ENCODE results near the gene ANKRD45.

Gene ANKRD45

GRCh38 chr1:173573596-173573995 is 96.1 kb downstream of the ANKRD45 start:
- TF ChIP-seq REST (IDR thresholded peaks at IDR 0.05; ENCODE audit: insufficient replicate concordance, low read depth) (no peak), CTCF (IDR thresholded peaks at IDR 0.05; ENCODE audit: insufficient read depth, low read length) (no peak), GABPA (IDR thresholded peaks at IDR 0.05; ENCODE audit: low read depth) (no peak), POLR2AphosphoS5 (IDR thresholded peaks at IDR 0.05; ENCODE audit: low read depth) (no peak), SPI1 (IDR thresholded peaks at IDR 0.05; ENCODE audit: borderline replicate concordance, low read depth) (no peak)

GRCh38 chr1:173572201-173572873 is 97.3 kb downstream of the ANKRD45 start:
- Histone ChIP-seq H3K4me3 (replicated peaks; ENCODE audit: insufficient read depth, low read length) (no peak overlapping the region), H3K27ac (replicated peaks) (no peak overlapping the region), H3K27me3 (ENCODE audit: insufficient read depth, poor library complexity, severe bottlenecking) (no peaks in the 10 kb centered on the region)
- no peak for DNase-seq (ENCODE audit: low read depth in 1 of 2, low spot score in 1 of 2)
- TF ChIP-seq POLR2AphosphoS5 (IDR thresholded peaks at IDR 0.05; ENCODE audit: low read depth), result no peak
- TF ChIP-seq REST (IDR thresholded peaks at IDR 0.05; ENCODE audit: insufficient replicate concordance, low read depth), result no peak
- TF ChIP-seq SPI1 (IDR thresholded peaks at IDR 0.05; ENCODE audit: borderline replicate concordance, low read depth), result no peak
- no peak for TF ChIP-seq CTCF (IDR thresholded peaks at IDR 0.05; ENCODE audit: insufficient read depth, low read length)
- no peak for TF ChIP-seq GABPA (IDR thresholded peaks at IDR 0.05; ENCODE audit: low read depth)

More at GRCh38 chr1:173573596-173573995, 96.1 kb downstream of the ANKRD45 start:
- no peaks in the 10 kb centered on the region for H3K27me3 ChIP-seq (ENCODE audit: insufficient read depth, poor library complexity, severe bottlenecking)
- no peak overlapping the region for H3K27ac ChIP-seq (replicated peaks)
- no peak overlapping the region for H3K4me3 ChIP-seq (replicated peaks; ENCODE audit: insufficient read depth, low read length)
- DNase-seq (ENCODE audit: low read depth in 1 of 2, low spot score in 1 of 2), result no peak

GRCh38 chr1:173570370-173571007 is 99.2 kb downstream of the ANKRD45 start:
- no peak for DNase-seq (ENCODE audit: low read depth in 1 of 2, low spot score in 1 of 2)
- no peak for TF ChIP-seq CTCF (IDR thresholded peaks at IDR 0.05; ENCODE audit: insufficient read depth, low read length)
- TF ChIP-seq POLR2AphosphoS5 (IDR thresholded peaks at IDR 0.05; ENCODE audit: low read depth), result no peak
- TF ChIP-seq GABPA (IDR thresholded peaks at IDR 0.05; ENCODE audit: low read depth), result no peak
- no peak for TF ChIP-seq SPI1 (IDR thresholded peaks at IDR 0.05; ENCODE audit: borderline replicate concordance, low read depth)
- no peak for TF ChIP-seq REST (IDR thresholded peaks at IDR 0.05; ENCODE audit: insufficient replicate concordance, low read depth)
- no peak overlapping the region for H3K4me3 ChIP-seq (replicated peaks; ENCODE audit: insufficient read depth, low read length)
- no peak overlapping the region for H3K27ac ChIP-seq (replicated peaks)
- no peaks in the 10 kb centered on the region for H3K27me3 ChIP-seq (ENCODE audit: insufficient read depth, poor library complexity, severe bottlenecking)

Data from HL-60 (cell line).